Liver (tissue), 3 donors: ENCODE results near the gene CELA2A.

ENCODE experiments used
- GABPA ChIP-seq, 2 donors: IDR thresholded peaks in 1 of 2; conservative IDR thresholded peaks in 1 of 2; 2 replicates each; pipeline ENCODE4 v1.6.1; 2016; ENCODE audit warnings: antibody characterized with exemption in 2 of 2, mild to moderate bottlenecking in 1 of 2, moderate library complexity in 1 of 2
- RAD21 ChIP-seq, 2 donors: IDR thresholded peaks; 2 replicates each; pipeline ENCODE4 v1.6.1; 2016; ENCODE audit warnings: antibody characterized with exemption in 2 of 2, mild to moderate bottlenecking in 2 of 2
- YY1 ChIP-seq: IDR thresholded peaks from 2 replicates; pipeline ENCODE4 v1.6.1; 2016; ENCODE audit warnings: antibody characterized with exemption, mild to moderate bottlenecking
- TF ChIP-seq, protein P1 (sequence below): fragments of 150-350 bp; IDR thresholded peaks from 2 replicates; pipeline ENCODE4 v1.5.1; 2017; ENCODE audit warnings: improper control_type of control experiment, low read depth, low read length; ENCODE audit not compliant: missing input control
- TF ChIP-seq, protein P2 (sequence below): IDR thresholded peaks from 2 replicates; pipeline ENCODE4 v1.6.1; 2016; ENCODE audit warnings: antibody characterized with exemption, mild to moderate bottlenecking
- TF ChIP-seq, protein P3 (sequence below): IDR thresholded peaks from 2 replicates; pipeline ENCODE4 v1.6.1; 2016; ENCODE audit warnings: antibody characterized with exemption
- donor health status: healthy.
- donor health status: healthy.

DNA sequence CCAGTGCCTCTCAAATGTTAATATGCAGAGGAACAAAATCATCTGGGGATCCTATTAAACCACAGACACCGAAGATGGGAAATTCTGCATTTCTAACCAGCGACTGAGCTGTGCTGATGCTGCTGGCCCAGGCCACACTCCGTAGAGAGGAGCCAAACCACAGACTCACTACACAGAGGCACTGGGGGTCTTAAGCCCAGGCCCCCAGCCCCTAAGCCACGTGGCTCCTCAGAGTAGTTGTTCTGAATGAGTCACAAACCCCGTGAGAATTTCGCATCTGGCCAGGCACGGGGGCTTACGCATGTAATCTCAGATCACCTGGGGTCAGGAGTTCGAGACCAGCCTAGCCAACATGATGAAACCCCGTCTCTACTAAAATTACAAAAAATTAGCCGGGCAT, 2.8 kb upstream of the CELA2A start:
- TF ChIP-seq, protein P1, sequence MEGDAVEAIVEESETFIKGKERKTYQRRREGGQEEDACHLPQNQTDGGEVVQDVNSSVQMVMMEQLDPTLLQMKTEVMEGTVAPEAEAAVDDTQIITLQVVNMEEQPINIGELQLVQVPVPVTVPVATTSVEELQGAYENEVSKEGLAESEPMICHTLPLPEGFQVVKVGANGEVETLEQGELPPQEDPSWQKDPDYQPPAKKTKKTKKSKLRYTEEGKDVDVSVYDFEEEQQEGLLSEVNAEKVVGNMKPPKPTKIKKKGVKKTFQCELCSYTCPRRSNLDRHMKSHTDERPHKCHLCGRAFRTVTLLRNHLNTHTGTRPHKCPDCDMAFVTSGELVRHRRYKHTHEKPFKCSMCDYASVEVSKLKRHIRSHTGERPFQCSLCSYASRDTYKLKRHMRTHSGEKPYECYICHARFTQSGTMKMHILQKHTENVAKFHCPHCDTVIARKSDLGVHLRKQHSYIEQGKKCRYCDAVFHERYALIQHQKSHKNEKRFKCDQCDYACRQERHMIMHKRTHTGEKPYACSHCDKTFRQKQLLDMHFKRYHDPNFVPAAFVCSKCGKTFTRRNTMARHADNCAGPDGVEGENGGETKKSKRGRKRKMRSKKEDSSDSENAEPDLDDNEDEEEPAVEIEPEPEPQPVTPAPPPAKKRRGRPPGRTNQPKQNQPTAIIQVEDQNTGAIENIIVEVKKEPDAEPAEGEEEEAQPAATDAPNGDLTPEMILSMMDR, result no peak
- no peak for TF ChIP-seq GABPA (IDR thresholded peaks at IDR 0.05 in 1 of 2, conservative IDR thresholded peaks at IDR 0.05 in 1 of 2)
- TF ChIP-seq, protein P2, sequence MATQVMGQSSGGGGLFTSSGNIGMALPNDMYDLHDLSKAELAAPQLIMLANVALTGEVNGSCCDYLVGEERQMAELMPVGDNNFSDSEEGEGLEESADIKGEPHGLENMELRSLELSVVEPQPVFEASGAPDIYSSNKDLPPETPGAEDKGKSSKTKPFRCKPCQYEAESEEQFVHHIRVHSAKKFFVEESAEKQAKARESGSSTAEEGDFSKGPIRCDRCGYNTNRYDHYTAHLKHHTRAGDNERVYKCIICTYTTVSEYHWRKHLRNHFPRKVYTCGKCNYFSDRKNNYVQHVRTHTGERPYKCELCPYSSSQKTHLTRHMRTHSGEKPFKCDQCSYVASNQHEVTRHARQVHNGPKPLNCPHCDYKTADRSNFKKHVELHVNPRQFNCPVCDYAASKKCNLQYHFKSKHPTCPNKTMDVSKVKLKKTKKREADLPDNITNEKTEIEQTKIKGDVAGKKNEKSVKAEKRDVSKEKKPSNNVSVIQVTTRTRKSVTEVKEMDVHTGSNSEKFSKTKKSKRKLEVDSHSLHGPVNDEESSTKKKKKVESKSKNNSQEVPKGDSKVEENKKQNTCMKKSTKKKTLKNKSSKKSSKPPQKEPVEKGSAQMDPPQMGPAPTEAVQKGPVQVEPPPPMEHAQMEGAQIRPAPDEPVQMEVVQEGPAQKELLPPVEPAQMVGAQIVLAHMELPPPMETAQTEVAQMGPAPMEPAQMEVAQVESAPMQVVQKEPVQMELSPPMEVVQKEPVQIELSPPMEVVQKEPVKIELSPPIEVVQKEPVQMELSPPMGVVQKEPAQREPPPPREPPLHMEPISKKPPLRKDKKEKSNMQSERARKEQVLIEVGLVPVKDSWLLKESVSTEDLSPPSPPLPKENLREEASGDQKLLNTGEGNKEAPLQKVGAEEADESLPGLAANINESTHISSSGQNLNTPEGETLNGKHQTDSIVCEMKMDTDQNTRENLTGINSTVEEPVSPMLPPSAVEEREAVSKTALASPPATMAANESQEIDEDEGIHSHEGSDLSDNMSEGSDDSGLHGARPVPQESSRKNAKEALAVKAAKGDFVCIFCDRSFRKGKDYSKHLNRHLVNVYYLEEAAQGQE, result no peak
- TF ChIP-seq, protein P3, sequence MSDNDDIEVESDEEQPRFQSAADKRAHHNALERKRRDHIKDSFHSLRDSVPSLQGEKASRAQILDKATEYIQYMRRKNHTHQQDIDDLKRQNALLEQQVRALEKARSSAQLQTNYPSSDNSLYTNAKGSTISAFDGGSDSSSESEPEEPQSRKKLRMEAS, result no peak
- no peak for TF ChIP-seq RAD21 (IDR thresholded peaks at IDR 0.05)
- no peak for TF ChIP-seq YY1
